ENCODE data around the gene PRKD3. TPM values are rescaled to one million over a fixed set of nuclear protein-coding genes. Genes with fewer than 3 reads are reported as not detected.

Gene PRKD3
- polyA plus RNA-seq (ENCODE audit: insufficient read length in 4 of 4) = 10 to 100 TPM; 52.2 to 70.5 (median 56.9) TPM

GRCh38 chr2:37324786-37325624 lies at the start of gene PRKD3:
TSS of gene PRKD3 (minus strand) at chr2:37324833. CDS start at chr2:37316524, 8,309 bp downstream.
- peak in 2 of 4 donors; percentile 53 to 63 for DNase-seq (ENCODE audit: low read depth in 4 of 4, low spot score in 3 of 4)

GRCh38 chr2:37372000-37372399 lies 47.4 kb upstream of the PRKD3 start:
- no peak for DNase-seq (ENCODE audit: low read depth in 4 of 4, low spot score in 3 of 4)

- DNase-seq (ENCODE audit: low read depth in 4 of 4, low spot score in 3 of 4) = no peak
Observed at GRCh38 chr2:37370666-37371065, 46.0 kb upstream of the PRKD3 start.

- DNase-seq (ENCODE audit: low read depth in 4 of 4, low spot score in 3 of 4) = no peak
Observed at GRCh38 chr2:37367984-37368383, 43.4 kb upstream of the PRKD3 start.

- DNase-seq (ENCODE audit: low read depth in 4 of 4, low spot score in 3 of 4) = no peak
Observed at GRCh38 chr2:37367310-37367709, 42.7 kb upstream of the PRKD3 start.

GRCh38 chr2:37366773-37367172 lies 42.1 kb upstream of the PRKD3 start:
- no peak for DNase-seq (ENCODE audit: low read depth in 4 of 4, low spot score in 3 of 4)

- no peak for DNase-seq (ENCODE audit: low read depth in 4 of 4, low spot score in 3 of 4)
Observed at GRCh38 chr2:37365669-37366068, 41.0 kb upstream of the PRKD3 start.

- no peak for DNase-seq (ENCODE audit: low read depth in 4 of 4, low spot score in 3 of 4)
Observed at GRCh38 chr2:37364351-37364750, 39.7 kb upstream of the PRKD3 start.

GRCh38 chr2:37361994-37362698 lies 37.5 kb upstream of the PRKD3 start:
- no peak for DNase-seq (ENCODE audit: low read depth in 4 of 4, low spot score in 3 of 4)

- no peak for DNase-seq (ENCODE audit: low read depth in 4 of 4, low spot score in 3 of 4)
Observed at GRCh38 chr2:37361216-37361815, 36.7 kb upstream of the PRKD3 start.

- DNase-seq (ENCODE audit: low read depth in 4 of 4, low spot score in 3 of 4) = no peak
Observed at GRCh38 chr2:37358466-37358865, 33.8 kb upstream of the PRKD3 start.

- DNase-seq (ENCODE audit: low read depth in 4 of 4, low spot score in 3 of 4) = no peak
Observed at GRCh38 chr2:37357530-37357929, 32.9 kb upstream of the PRKD3 start.

- no peak for DNase-seq (ENCODE audit: low read depth in 4 of 4, low spot score in 3 of 4)
Observed at GRCh38 chr2:37357069-37357468, 32.4 kb upstream of the PRKD3 start.

- DNase-seq (ENCODE audit: low read depth in 4 of 4, low spot score in 3 of 4) = no peak
Observed at GRCh38 chr2:37356299-37356698, 31.7 kb upstream of the PRKD3 start.

- no peak for DNase-seq (ENCODE audit: low read depth in 4 of 4, low spot score in 3 of 4)
Observed at GRCh38 chr2:37355735-37356134, 31.1 kb upstream of the PRKD3 start.

GRCh38 chr2:37354531-37354930 lies 29.9 kb upstream of the PRKD3 start:
- no peak for DNase-seq (ENCODE audit: low read depth in 4 of 4, low spot score in 3 of 4)

GRCh38 chr2:37350034-37350433 lies 25.4 kb upstream of the PRKD3 start:
- DNase-seq (ENCODE audit: low read depth in 4 of 4, low spot score in 3 of 4) = peak in 1 of 4 donors; percentile 46

- no peak for DNase-seq (ENCODE audit: low read depth in 4 of 4, low spot score in 3 of 4)
Observed at GRCh38 chr2:37349231-37349860, 24.7 kb upstream of the PRKD3 start.

- DNase-seq (ENCODE audit: low read depth in 4 of 4, low spot score in 3 of 4) = no peak
Observed at GRCh38 chr2:37348155-37348554, 23.5 kb upstream of the PRKD3 start.

GRCh38 chr2:37344453-37345361 lies 20.1 kb upstream of the PRKD3 start, which contains the start of gene QPCT:
TSS of gene QPCT (plus strand) at chr2:37344630. CDS start at chr2:37344732, 102 bp downstream.
- no peak for DNase-seq (ENCODE audit: low read depth in 4 of 4, low spot score in 3 of 4)

All from left renal pelvis (tissue), 4 donors.